Smooth muscle cell (in vitro differentiated cells): ENCODE measurements around the gene HDAC11. TPM values are rescaled to one million over a fixed set of nuclear protein-coding genes. Genes with fewer than 3 reads are reported as not detected.
A peak's percentile ranks its signal among the peaks of the same experiment; 100 is the strongest.
"Not testable (repeated sequence)": the region's sequence is repeated elsewhere in the genome, so short reads cannot be mapped to it uniquely, and the experiment has no call there.

Experiments
- DNase-seq: peaks from one replicate; lab custom pipeline; 2025; ENCODE audit not compliant: unreplicated experiment; lab: John Stamatoyannopoulos, UW
- H2AFZ ChIP-seq: fragments of 200-600 bp; sonication (generic); 2 replicates; pipeline ENCODE4 v1.6.0; 2016; ENCODE audit warnings: antibody characterized with exemption, low read depth, mild to moderate bottlenecking
- H3F3A ChIP-seq: fragments of 200-600 bp; sonication (generic); 2 replicates; pipeline ENCODE4 v1.6.0; 2017; ENCODE audit warnings: antibody characterized with exemption, low read depth
- H3K27ac ChIP-seq: fragments of 200-600 bp; sonication (generic); 2 replicates; pipeline ENCODE4 v1.5.1; 2016; ENCODE audit warnings: low read depth, mild to moderate bottlenecking
- H3K27me3 ChIP-seq: fragments of 200-600 bp; sonication (generic); 2 replicates; pipeline ENCODE4 v1.6.1; 2016; ENCODE audit warnings: low read depth, mild to moderate bottlenecking
- H3K36me3 ChIP-seq: fragments of 200-600 bp; sonication (generic); 2 replicates; pipeline ENCODE4 v1.5.1; 2016; ENCODE audit warnings: low read depth
- H3K4me1 ChIP-seq: fragments of 200-600 bp; sonication (generic); 2 replicates; pipeline ENCODE4 v1.5.1; 2016; ENCODE audit warnings: low read depth
- H3K4me2 ChIP-seq: fragments of 200-600 bp; sonication (generic); 2 replicates; pipeline ENCODE4 v1.6.0; 2016; ENCODE audit warnings: mild to moderate bottlenecking
- H3K4me3 ChIP-seq: fragments of 200-600 bp; sonication (generic); 2 replicates; pipeline ENCODE4 v1.5.1; 2016; ENCODE audit warnings: mild to moderate bottlenecking
- H3K79me2 ChIP-seq: fragments of 200-600 bp; sonication (generic); 2 replicates; pipeline ENCODE4 v1.6.0; 2016; ENCODE audit warnings: low read depth, mild to moderate bottlenecking
- H3K9ac ChIP-seq: fragments of 200-600 bp; sonication (generic); 2 replicates; pipeline ENCODE4 v1.6.0; 2016; ENCODE audit warnings: low read depth
- H3K9me3 ChIP-seq: fragments of 200-600 bp; sonication (generic); replicated peaks from 2 replicates; pipeline ENCODE4 v1.5.1; 2016; ENCODE audit warnings: low read depth
- H4K20me1 ChIP-seq: fragments of 200-600 bp; sonication (generic); 2 replicates; pipeline ENCODE4 v1.6.0; 2016; ENCODE audit warnings: low read depth
- WGBS: methylation state at CpG from one replicate; pipeline ENCODE4 v1.1.7; 2016; ENCODE audit warnings: low lambda C conversion rate; 5-methylcytosine and 5-hydroxymethylcytosine counted together
- polyA plus RNA-seq: library from polyadenylated mRNA; unstranded; fragments of >200 nt; fragmentation: Nextera tagmentation; extraction: Ambion mirVana; gene quantifications from 2 replicates; pipeline ENCODE4 v1.2.1, GENCODE V29; 2016
- total RNA-seq: library from RNA; depleted of rRNA; stranded (reverse); fragments of >200 nt; gene quantifications from 2 replicates; pipeline ENCODE4 v1.2.3, GENCODE V29; 2014
- TF ChIP-seq, protein P1 (sequence below): fragments of 200-600 bp; sonication (generic); IDR thresholded peaks from 2 replicates; pipeline ENCODE4 v1.5.1; 2017; ENCODE audit warnings: borderline replicate concordance, mild to moderate bottlenecking, antibody characterized with exemption; ENCODE audit not compliant: insufficient read depth, poor library complexity, severe bottlenecking

HDAC11 gene
- total and polyA plus RNA-seq, 2 experiments from 2014 or later: 9.6 to 14.8 TPM

DNA sequence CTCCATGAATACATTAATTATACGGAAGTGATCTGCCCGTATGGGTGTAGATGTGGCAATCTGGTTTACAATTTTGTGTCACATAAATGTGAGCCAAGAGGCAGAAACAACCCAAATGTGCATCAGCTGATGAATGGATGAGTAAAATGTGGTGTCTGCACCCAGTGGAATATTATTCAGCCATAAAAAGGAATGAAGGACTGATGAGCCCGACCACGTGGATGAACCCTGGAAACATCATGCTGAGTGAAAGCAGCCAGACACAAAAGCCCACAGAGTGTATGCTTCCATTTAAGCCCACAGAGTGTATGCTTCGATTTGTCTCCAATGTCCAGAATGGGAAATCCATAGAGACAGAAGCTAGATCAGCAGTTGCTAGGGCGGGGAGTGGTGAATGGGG lies 41.2 kb downstream of the HDAC11 start:
- H3K27ac ChIP-seq: no peak overlapping the region
- H3K4me1 ChIP-seq: peaks cover 12% of the 10 kb centered on the region
- no peak for DNase-seq
- H2AFZ ChIP-seq: no peak overlapping the region
- no peaks in the 10 kb centered on the region for H3K9me3 ChIP-seq
- no peaks in the 10 kb centered on the region for H3K79me2 ChIP-seq
- TF ChIP-seq, protein P1, sequence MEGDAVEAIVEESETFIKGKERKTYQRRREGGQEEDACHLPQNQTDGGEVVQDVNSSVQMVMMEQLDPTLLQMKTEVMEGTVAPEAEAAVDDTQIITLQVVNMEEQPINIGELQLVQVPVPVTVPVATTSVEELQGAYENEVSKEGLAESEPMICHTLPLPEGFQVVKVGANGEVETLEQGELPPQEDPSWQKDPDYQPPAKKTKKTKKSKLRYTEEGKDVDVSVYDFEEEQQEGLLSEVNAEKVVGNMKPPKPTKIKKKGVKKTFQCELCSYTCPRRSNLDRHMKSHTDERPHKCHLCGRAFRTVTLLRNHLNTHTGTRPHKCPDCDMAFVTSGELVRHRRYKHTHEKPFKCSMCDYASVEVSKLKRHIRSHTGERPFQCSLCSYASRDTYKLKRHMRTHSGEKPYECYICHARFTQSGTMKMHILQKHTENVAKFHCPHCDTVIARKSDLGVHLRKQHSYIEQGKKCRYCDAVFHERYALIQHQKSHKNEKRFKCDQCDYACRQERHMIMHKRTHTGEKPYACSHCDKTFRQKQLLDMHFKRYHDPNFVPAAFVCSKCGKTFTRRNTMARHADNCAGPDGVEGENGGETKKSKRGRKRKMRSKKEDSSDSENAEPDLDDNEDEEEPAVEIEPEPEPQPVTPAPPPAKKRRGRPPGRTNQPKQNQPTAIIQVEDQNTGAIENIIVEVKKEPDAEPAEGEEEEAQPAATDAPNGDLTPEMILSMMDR: no peak
- H3K4me3 ChIP-seq: no peak overlapping the region
- WGBS: 61% methylated on average over 6 of the region's 6 CpGs
- H3K27me3 ChIP-seq: no peaks in the 10 kb centered on the region
- H3F3A ChIP-seq: peaks cover 8% of the 10 kb centered on the region
- H3K4me2 ChIP-seq: no peak overlapping the region
- no peaks in the 10 kb centered on the region for H4K20me1 ChIP-seq
- H3K36me3 ChIP-seq: no peaks in the 10 kb centered on the region
- no peak overlapping the region for H3K9ac ChIP-seq

DNA sequence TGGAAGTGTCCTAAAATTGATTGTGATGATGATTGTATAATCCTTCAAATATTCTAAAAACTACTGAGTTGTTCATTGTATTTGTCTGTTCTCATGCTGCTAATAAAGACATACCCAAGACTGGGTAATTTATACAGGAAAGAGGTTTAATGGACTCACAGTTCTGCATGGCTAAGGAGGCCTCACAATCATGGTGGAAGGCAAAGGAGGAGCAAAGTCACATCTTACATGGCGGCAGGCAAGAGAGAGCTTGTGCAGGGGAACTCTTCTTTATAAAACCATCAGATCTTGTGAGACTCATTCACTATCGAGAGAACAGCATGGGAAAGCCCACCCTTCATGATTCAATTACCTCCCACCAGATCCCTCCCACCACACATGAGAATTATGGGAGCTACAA lies 41.6 kb downstream of the HDAC11 start:
- not testable (repeated sequence) for H3K36me3 ChIP-seq, H3K4me2 ChIP-seq, H2AFZ ChIP-seq, H3K9ac ChIP-seq, H3K27me3 ChIP-seq, H4K20me1 ChIP-seq, DNase-seq, H3K27ac ChIP-seq, H3K4me3 ChIP-seq, H3K79me2 ChIP-seq, H3K9me3 ChIP-seq, H3F3A ChIP-seq
- H3K4me1 ChIP-seq: peaks cover 17% of the 10 kb centered on the region
- WGBS: 97% methylated on average over 2 of the region's 2 CpGs

DNA sequence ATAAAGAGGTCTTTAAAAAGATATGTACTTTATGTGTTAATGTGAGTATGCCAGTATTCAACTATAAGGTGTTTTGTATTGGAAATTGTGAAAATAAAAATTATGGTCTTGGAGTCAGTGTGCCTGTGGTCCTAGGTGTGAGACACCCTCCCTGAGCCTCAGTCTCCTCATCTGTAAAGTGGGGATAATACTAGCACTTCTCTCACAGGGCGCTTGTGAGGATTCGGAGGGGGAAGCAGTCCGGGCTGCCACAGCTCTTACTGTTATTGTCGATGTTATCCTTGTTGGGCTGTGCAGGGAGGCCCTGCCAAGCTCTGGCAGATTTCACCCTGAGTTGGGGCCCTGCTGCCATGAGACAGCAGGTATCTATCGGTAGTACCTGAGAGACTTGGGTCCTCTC lies 42.1 kb downstream of the HDAC11 start:
- no peak for DNase-seq
- no peak overlapping the region for H3K4me2 ChIP-seq
- H3K9me3 ChIP-seq: no peaks in the 10 kb centered on the region
- 94% methylated on average over 5 of the region's 5 CpGs for WGBS
- no peak overlapping the region for H3K4me3 ChIP-seq
- no peaks in the 10 kb centered on the region for H4K20me1 ChIP-seq
- peaks cover 8% of the 10 kb centered on the region for H3F3A ChIP-seq
- H3K27ac ChIP-seq: no peak overlapping the region
- no peaks in the 10 kb centered on the region for H3K27me3 ChIP-seq
- H3K36me3 ChIP-seq: no peaks in the 10 kb centered on the region
- no peak overlapping the region for H3K9ac ChIP-seq
- no peak overlapping the region for H2AFZ ChIP-seq
- no peaks in the 10 kb centered on the region for H3K79me2 ChIP-seq
- TF ChIP-seq, protein P1: no peak
- H3K4me1 ChIP-seq: peaks cover 17% of the 10 kb centered on the region

- H3K4me1 ChIP-seq: peaks cover 17% of the 10 kb centered on the region
- no peaks in the 10 kb centered on the region for H3K9me3 ChIP-seq
- H3K4me3 ChIP-seq: no peak overlapping the region
- H3K9ac ChIP-seq: no peak overlapping the region
- H3K4me2 ChIP-seq: peak overlapping the region; percentile 46
- 50% methylated on average over 10 of the region's 10 CpGs for WGBS
- H3K79me2 ChIP-seq: no peaks in the 10 kb centered on the region
- peaks cover 8% of the 10 kb centered on the region for H3F3A ChIP-seq
- H2AFZ ChIP-seq: no peak overlapping the region
- no peaks in the 10 kb centered on the region for H3K36me3 ChIP-seq
- H3K27ac ChIP-seq: peak overlapping the region; percentile 78
- no peak for DNase-seq
- no peaks in the 10 kb centered on the region for H3K27me3 ChIP-seq
- TF ChIP-seq, protein P1: no peak
- no peaks in the 10 kb centered on the region for H4K20me1 ChIP-seq
These were observed 45.0 kb downstream of the HDAC11 start for GRCh38 chr3:13524979-13525669.
